Raji (cell line): ENCODE data around the gene ACTA2.

Source experiments
- POLR2A ChIP-seq: IDR thresholded peaks from 2 replicates; pipeline ENCODE4 v1.6.1; 2011; ENCODE audit warnings: low read depth, low read length, control low read depth; ENCODE audit not compliant: insufficient read depth

Gene ACTA2

GRCh38 chr10:88923520-88923919 lies 29.1 kb downstream of the ACTA2 start:
- no peak for TF ChIP-seq POLR2A

- TF ChIP-seq POLR2A: no peak
Observed at GRCh38 chr10:88922041-88922440, 30.5 kb downstream of the ACTA2 start.

- TF ChIP-seq POLR2A: no peak
Observed at GRCh38 chr10:88920986-88921593, 31.5 kb downstream of the ACTA2 start.

- no peak for TF ChIP-seq POLR2A
Observed at GRCh38 chr10:88920198-88920597, 32.4 kb downstream of the ACTA2 start.

GRCh38 chr10:88919041-88919440 lies 33.5 kb downstream of the ACTA2 start:
- TF ChIP-seq POLR2A: no peak

- TF ChIP-seq POLR2A: no peak
Observed at GRCh38 chr10:88918191-88918905, 34.2 kb downstream of the ACTA2 start.

DNA sequence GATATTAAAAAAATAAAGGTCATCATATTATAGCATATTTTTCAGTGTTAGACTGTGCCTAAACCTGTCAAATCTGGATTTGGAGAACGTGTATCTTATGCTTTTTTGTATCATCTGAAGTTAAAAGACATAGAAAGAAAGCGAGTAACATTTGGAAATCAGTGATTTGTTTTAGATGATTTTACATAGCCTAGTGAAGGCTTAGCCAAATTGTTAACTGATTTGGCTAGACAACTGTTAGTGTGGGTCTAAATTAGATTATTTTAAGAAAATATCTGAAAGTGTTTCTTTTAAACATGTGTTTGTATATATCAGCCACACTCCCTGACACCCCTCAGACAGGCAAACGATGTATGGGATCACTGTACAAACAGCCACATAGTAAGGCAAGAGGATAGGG lies 35.6 kb downstream of the ACTA2 start:
- TF ChIP-seq POLR2A: no peak

- no peak for TF ChIP-seq POLR2A
Observed at GRCh38 chr10:88916231-88916630, 36.3 kb downstream of the ACTA2 start.

DNA sequence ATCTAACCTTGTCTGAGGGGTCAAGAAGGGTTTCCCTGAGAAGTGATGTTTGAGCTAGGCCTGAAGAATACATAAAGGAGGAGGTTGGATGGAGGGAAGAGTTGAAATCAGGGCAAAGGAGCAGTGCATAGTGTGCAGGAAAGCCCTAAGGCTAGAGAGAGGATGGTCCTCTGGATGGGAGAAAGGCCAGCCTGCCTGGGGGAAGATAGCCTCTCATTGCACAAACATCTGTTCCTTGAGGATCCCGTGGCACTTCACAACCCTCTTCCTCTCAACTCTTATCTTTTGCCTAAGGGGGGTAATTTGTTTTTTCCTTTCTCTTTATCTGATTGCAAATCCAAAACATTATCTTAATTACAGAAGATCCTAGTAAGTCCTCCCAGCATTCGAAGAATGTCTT lies 36.8 kb downstream of the ACTA2 start:
- TF ChIP-seq POLR2A: no peak

GRCh38 chr10:88913788-88914187 lies 38.8 kb downstream of the ACTA2 start:
- no peak for TF ChIP-seq POLR2A

- TF ChIP-seq POLR2A: no peak
Observed at GRCh38 chr10:88913127-88913526, 39.4 kb downstream of the ACTA2 start.

DNA sequence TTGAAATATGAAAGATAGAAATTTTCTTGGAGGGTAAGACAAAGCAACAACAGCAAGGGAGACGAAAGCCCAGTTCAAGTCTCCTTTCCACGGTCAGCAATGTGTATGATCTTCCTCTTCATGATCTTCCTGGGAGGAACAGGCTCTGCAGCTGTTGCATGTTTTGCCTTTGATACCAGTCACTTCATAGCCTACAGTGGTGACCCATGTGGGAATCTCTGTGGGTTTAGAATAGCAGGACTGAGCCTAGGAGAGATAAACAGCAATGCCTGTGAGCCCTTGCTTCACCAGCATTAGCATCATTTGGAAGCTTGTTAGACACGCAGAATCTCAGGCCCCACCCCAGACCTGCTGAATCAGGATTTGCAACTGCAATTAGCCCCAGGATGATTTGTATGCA lies 40.7 kb downstream of the ACTA2 start:
- TF ChIP-seq POLR2A: no peak

DNA sequence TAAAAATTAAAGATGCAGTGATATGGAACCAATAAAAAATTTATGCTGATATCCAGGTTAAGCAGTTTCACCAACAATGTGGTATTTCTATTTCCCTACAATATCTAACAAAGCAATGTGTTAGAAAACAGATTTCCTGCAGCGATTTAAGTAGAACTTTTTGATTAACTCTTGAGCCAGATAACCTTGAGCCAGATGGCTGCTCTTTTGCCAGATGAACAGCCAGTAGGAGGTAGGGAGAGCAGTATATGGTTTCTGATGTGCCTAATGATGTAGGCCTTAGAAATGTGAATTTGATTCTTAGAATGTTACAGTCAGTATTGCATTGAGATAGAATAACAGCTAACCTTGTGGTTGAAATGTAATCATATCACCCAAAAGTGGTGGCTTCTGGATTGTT lies 41.5 kb downstream of the ACTA2 start:
- TF ChIP-seq POLR2A: no peak

DNA sequence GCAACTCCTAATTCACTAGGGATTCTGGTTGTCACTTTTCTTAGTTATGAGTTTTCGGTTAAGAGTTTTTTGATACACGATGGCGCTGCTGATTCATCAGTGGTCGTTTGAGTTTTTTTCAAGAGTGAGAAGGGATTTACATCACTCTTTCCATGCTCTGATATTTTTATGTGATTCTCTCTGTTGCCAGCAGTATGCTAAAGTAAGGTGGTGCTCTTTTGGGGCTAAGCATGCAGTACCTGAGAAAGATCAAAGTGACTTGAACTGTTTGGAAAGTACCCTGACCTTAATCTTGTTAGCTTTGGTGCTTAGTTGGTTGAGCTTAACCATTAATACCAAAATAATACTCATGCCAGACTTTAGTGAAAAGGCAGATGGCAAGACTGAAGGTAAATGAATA lies 44.4 kb downstream of the ACTA2 start:
- TF ChIP-seq POLR2A: no peak

DNA sequence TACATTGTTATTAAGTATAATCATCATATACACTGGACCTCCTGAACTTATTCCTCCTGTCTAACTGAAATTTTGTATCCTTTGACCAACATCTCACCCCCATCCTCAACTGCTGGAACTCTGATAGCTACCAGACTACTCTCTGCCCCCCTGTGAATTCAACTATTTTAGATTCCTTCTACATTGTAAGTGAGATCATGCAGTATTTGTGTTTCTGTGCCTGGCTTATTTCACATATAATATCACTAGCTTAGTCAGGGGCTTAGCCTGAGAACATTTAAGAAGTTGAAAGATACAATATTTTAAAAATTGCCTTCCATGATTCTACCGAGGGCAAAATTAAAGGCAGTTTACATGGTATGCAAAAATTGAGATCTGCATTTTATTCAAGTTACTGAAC lies 45.7 kb downstream of the ACTA2 start:
- no peak for TF ChIP-seq POLR2A

DNA sequence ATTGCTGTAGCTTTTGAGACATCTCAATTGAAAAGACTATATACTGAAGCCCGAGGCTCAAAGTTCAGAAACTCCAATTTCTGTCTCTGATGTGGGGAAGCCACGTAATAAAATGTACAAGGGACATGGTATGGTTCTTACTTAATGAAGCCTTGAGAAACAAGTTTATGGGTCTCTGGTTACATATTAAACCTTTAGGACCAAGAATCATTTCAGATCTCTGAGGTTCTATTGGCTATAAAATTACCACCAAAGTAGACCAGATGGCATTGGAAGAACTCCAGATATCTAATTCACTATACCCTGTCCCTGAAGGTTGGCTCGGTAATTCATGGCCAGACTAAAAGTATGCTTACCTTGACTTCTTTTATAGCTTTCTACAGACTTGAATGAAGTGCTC lies 48.9 kb downstream of the ACTA2 start:
- TF ChIP-seq POLR2A: no peak

DNA sequence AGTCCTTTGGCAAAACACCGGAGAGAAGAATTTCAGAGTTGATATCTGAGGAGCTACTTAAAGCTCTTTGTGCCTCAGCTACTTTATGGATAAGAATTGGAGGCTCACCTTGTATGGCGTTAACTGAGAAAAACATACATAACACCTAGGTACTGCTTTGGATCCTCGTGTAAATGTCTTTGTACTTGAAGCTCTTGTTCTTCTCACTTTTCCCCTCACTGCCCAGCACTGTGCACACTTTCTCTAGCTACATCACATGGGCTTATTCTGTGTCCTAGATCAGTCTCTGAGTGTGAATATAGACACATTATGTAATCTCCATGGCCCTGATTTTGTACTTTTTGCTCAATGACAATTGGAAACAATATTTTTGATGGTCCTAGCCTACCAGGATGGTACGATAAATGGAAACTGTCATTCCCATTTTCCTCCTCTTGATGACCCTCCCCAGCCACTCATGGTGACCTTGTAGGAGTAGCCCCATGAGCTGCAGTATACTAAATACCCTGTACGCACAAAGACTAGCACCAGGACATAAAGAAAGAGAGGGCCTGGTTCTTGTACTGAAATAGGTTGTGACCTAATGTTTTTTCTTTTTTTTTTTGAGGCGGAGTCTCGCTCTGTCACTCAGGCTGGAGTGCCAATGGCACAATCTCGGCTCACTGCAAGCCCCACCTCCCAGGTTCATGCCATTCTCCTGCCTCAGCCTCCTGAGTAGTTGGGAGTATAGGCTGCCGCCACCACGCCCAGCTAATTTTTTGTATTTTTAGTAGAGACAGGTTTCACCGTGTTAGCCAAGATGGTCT lies 50.4 kb downstream of the ACTA2 start:
- TF ChIP-seq POLR2A: no peak
